OCI-LY7 (cell line): ENCODE data around the gene SETD3. TPM values are rescaled to one million over a fixed set of nuclear protein-coding genes. Genes with fewer than 3 reads are reported as not detected.

Source experiments
- BruUV-seq: library from RNA; stranded (reverse); fragments of 400-500 nt; replicated peaks from 2 replicates; lab custom pipeline; 2021; lab: Mats Ljungman, UMichigan
- CTCF ChIA-PET: fragments of 300-600 bp; sonication (Branson Sonifier 250); formaldehyde crosslinking; loops from one replicate; lab custom pipeline; 2022; ENCODE audit warnings: antibody characterized with exemption; ENCODE audit not compliant: unreplicated experiment; lab: Charles Lee
- POLR2A ChIA-PET: fragments of 300-600 bp; sonication (Branson Sonifier 250); formaldehyde crosslinking; loops from one replicate; lab custom pipeline; 2022; ENCODE audit warnings: antibody characterized with exemption; lab: Charles Lee
- DNase-seq: peaks from one replicate; pipeline ENCODE4 v3.0.0-alpha.2; 2015; ENCODE audit warnings: low spot score
- H2AFZ ChIP-seq: fragments of 200-600 bp; sonication (generic), shearing (Covaris generic); 2 replicates; pipeline ENCODE4 v1.6.1; 2014; ENCODE audit warnings: mild to moderate bottlenecking, antibody characterized with exemption, low read length, moderate library complexity
- H3K27ac ChIP-seq: fragments of 200-600 bp; sonication (generic); 2 replicates; pipeline ENCODE4 v1.5.1; 2014; ENCODE audit warnings: mixed run types, low read depth, mild to moderate bottlenecking, moderate library complexity, low read length, inconsistent platforms; ENCODE audit not compliant: poor library complexity, severe bottlenecking
- H3K36me3 ChIP-seq: fragments of 200-600 bp; sonication (generic); 2 replicates; pipeline ENCODE4 v1.6.1; 2014; ENCODE audit warnings: mild to moderate bottlenecking, antibody characterized with exemption, low read length, moderate library complexity, mixed read lengths; ENCODE audit not compliant: insufficient read depth
- H3K4me1 ChIP-seq: fragments of 200-600 bp; sonication (generic); 2 replicates; pipeline ENCODE4 v1.5.1; 2014; ENCODE audit warnings: mild to moderate bottlenecking, low read length; ENCODE audit not compliant: insufficient read depth, poor library complexity, severe bottlenecking
- H3K4me2 ChIP-seq: fragments of 200-600 bp; sonication (generic); 2 replicates; pipeline ENCODE4 v1.6.1; 2014; ENCODE audit warnings: mild to moderate bottlenecking, low read length
- H3K4me3 ChIP-seq: fragments of 200-600 bp; sonication (generic); 2 replicates; pipeline ENCODE4 v1.5.1; 2014; ENCODE audit warnings: mild to moderate bottlenecking, low read depth, low read length; ENCODE audit not compliant: poor library complexity, severe bottlenecking
- H3K79me2 ChIP-seq: fragments of 200-600 bp; sonication (generic); 2 replicates; pipeline ENCODE4 v1.6.1; 2016; ENCODE audit warnings: low read depth, mild to moderate bottlenecking, low read length, moderate library complexity, mixed read lengths; ENCODE audit not compliant: insufficient read depth
- H3K9me2 ChIP-seq: fragments of 200-600 bp; sonication (generic); 2 replicates; pipeline ENCODE4 v1.6.1; 2016; ENCODE audit warnings: mild to moderate bottlenecking, low read length, mixed read lengths; ENCODE audit not compliant: insufficient read depth
- H3K9me3 ChIP-seq: fragments of 200-600 bp; sonication (generic); 2 replicates; pipeline ENCODE4 v1.6.1; 2014; ENCODE audit warnings: mild to moderate bottlenecking, mixed run types, low read length, mixed read lengths
- H4K20me1 ChIP-seq: fragments of 200-600 bp; sonication (generic); 2 replicates; pipeline ENCODE4 v1.6.1; 2014; ENCODE audit warnings: mild to moderate bottlenecking, antibody characterized with exemption, low read length, moderate library complexity, mixed read lengths; ENCODE audit not compliant: insufficient read depth
- EZH2phosphoT487 ChIP-seq: fragments of 200-600 bp; sonication (generic); IDR thresholded peaks from 2 replicates; pipeline ENCODE4 v1.6.1; 2018; ENCODE audit warnings: low read depth, borderline replicate concordance, mild to moderate bottlenecking, mixed run types, antibody characterized with exemption, low read length, moderate library complexity, mixed read lengths
- intact Hi-C: fragments of 100-400 bp; cut with micrococcal nuclease; formaldehyde crosslinking; loops from one replicate; pipeline ENCODE4 v1.10.0; 2022; ENCODE audit not compliant: unreplicated experiment
- total RNA-seq, 2 experiments: library from RNA; depleted of rRNA in 1 of 2; stranded (reverse); fragments of >200 nt in 1 of 2; shearing (Covaris generic) in 1 of 2; gene quantifications; 2 replicates each; pipeline ENCODE4 v1.2.3, GENCODE V29; 2014 to 2022
- TF ChIP-seq, protein P1 (sequence below): fragments of 200-600 bp; sonication (generic); conservative IDR thresholded peaks from 2 replicates; pipeline ENCODE4 v1.5.1; 2014; ENCODE audit warnings: mild to moderate bottlenecking, antibody characterized with exemption, low read length, moderate library complexity, mixed read lengths

The SETD3 gene
- total RNA-seq, 2 experiments from 2014 or later: 42.4 to 65.5 TPM

GRCh38 chr14:99351166-99352007, 129.3 kb downstream of the SETD3 start:
- H3K79me2 ChIP-seq: no peaks in the 10 kb centered on the region
- TF ChIP-seq, protein P1, sequence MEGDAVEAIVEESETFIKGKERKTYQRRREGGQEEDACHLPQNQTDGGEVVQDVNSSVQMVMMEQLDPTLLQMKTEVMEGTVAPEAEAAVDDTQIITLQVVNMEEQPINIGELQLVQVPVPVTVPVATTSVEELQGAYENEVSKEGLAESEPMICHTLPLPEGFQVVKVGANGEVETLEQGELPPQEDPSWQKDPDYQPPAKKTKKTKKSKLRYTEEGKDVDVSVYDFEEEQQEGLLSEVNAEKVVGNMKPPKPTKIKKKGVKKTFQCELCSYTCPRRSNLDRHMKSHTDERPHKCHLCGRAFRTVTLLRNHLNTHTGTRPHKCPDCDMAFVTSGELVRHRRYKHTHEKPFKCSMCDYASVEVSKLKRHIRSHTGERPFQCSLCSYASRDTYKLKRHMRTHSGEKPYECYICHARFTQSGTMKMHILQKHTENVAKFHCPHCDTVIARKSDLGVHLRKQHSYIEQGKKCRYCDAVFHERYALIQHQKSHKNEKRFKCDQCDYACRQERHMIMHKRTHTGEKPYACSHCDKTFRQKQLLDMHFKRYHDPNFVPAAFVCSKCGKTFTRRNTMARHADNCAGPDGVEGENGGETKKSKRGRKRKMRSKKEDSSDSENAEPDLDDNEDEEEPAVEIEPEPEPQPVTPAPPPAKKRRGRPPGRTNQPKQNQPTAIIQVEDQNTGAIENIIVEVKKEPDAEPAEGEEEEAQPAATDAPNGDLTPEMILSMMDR: 0 out of 2 replicates have a peak, but pooled peaks have one; percentile 30
- TF ChIP-seq EZH2phosphoT487: no peak
- intact Hi-C loops: no loop called here
- DNase-seq: no peak
- no peaks in the 10 kb centered on the region for H3K4me1 ChIP-seq
- no peak overlapping the region for H3K27ac ChIP-seq
- no peaks in the 10 kb centered on the region for H3K36me3 ChIP-seq
- POLR2A ChIA-PET: no interaction called here
- no peak overlapping the region for H3K4me3 ChIP-seq
- no peaks in the 10 kb centered on the region for H3K9me3 ChIP-seq
- CTCF ChIA-PET: no interaction called here
- H4K20me1 ChIP-seq: no peaks in the 10 kb centered on the region
- H3K4me2 ChIP-seq: no peak overlapping the region
- no peak overlapping the region for H2AFZ ChIP-seq
- no TSS peak for BruUV-seq
- no peaks in the 10 kb centered on the region for H3K9me2 ChIP-seq

DNA sequence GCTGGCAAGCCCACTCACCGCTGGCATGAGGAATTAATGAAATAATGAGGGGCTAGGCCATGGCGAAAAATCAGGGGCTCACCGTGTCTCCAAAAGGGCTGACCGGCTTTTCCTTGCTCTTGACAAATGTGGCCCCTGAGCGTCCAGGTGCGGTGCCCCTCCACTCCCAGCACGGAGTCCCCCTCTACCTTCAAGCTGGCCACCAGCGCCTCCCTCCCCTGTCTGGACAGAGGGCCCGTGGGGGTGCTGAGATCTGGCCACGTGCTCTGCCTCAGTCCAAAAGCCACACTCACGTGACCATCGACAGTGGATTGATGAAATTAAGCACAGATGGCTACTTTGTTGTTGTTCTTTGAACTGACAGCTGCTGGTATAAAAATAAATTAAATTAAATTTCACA, 129.9 kb downstream of the SETD3 start:
- no peak overlapping the region for H2AFZ ChIP-seq
- H3K4me3 ChIP-seq: no peak overlapping the region
- no peaks in the 10 kb centered on the region for H3K79me2 ChIP-seq
- no TSS peak for BruUV-seq
- CTCF ChIA-PET: no interaction called here
- H3K27ac ChIP-seq: no peak overlapping the region
- no peak overlapping the region for H3K4me2 ChIP-seq
- POLR2A ChIA-PET: no interaction called here
- intact Hi-C loops: no loop called here
- H3K9me3 ChIP-seq: no peaks in the 10 kb centered on the region
- no peak for DNase-seq
- H4K20me1 ChIP-seq: no peaks in the 10 kb centered on the region
- no peaks in the 10 kb centered on the region for H3K9me2 ChIP-seq
- no peak for TF ChIP-seq EZH2phosphoT487
- TF ChIP-seq, protein P1: no peak
- no peaks in the 10 kb centered on the region for H3K36me3 ChIP-seq
- no peaks in the 10 kb centered on the region for H3K4me1 ChIP-seq
